Activated CD4-positive, alpha-beta memory T cell treated with anti-CD3 and anti-CD28 coated beads, Interleukin-2, amount 10 ng/mL, durations not matched to agents 7 days and 5 days (primary cell): ENCODE results near the gene C2orf72. TPM values are rescaled to one million over a fixed set of nuclear protein-coding genes. Genes with fewer than 3 reads are reported as not detected.

Experiments
- CTCF ChIA-PET: fragments of 350-600 bp; sonication (Branson Sonifier 250); formaldehyde crosslinking; loops from one replicate; lab custom pipeline; 2021; ENCODE audit warnings: antibody characterized with exemption, inconsistent platforms; lab: Charles Lee
- POLR2A ChIA-PET: fragments of 350-600 bp; sonication (Branson Sonifier 250); formaldehyde crosslinking; loops from one replicate; lab custom pipeline; 2021; ENCODE audit warnings: antibody characterized with exemption; lab: Charles Lee
- DNase-seq: peaks from one replicate; pipeline ENCODE4 v3.0.0-alpha.2; 2020
- H3K27ac Mint-ChIP-seq: one replicate; pipeline ENCODE4 v1.8.0; 2021; ENCODE audit warnings: mild to moderate bottlenecking, mixed read lengths
- H3K27me3 Mint-ChIP-seq: one replicate; pipeline ENCODE4 v1.8.0; 2021; ENCODE audit warnings: mixed read lengths
- H3K36me3 Mint-ChIP-seq: one replicate; pipeline ENCODE4 v1.8.0; 2021; ENCODE audit warnings: low read depth, mixed read lengths
- H3K4me1 Mint-ChIP-seq: one replicate; pipeline ENCODE4 v1.8.0; 2021; ENCODE audit warnings: mixed read lengths
- H3K4me3 Mint-ChIP-seq: one replicate; pipeline ENCODE4 v1.8.0; 2021; ENCODE audit warnings: mild to moderate bottlenecking, mixed read lengths
- H3K9me3 Mint-ChIP-seq: one replicate; pipeline ENCODE4 v1.8.0; 2021; ENCODE audit warnings: mixed read lengths
- total RNA-seq, 2 experiments: library from RNA; stranded (reverse); gene quantifications; one replicate each; pipeline ENCODE4 v1.2.3, GENCODE V29; 2021

The C2orf72 gene
- total RNA-seq, 2 experiments from 2014 or later: 0.35 to 0.98 TPM

GRCh38 chr2:231068525-231069222 lies 31.4 kb downstream of the C2orf72 start:
- DNase-seq: peak; percentile 52
- Mint-ChIP-seq H3K27ac (peak overlapping the region; percentile 77), H3K36me3 (peaks cover 63% of the 10 kb centered on the region), H3K9me3 (no peaks in the 10 kb centered on the region), H3K4me3 (no peak overlapping the region), H3K4me1 (peaks cover 25% of the 10 kb centered on the region), H3K27me3 (no peaks in the 10 kb centered on the region)
- CTCF ChIA-PET: interaction anchor here (0.5 to 2.1 kb wide), 7 partner anchors 11 to 383 kb away, joined by 3 to 11 read pairs (median 5); partner anchors contain the start of gene PSMD1
- POLR2A ChIA-PET: interaction anchor here (0.8 kb wide), 1 partner anchor 12 kb away, joined by 4 read pairs; the partner anchor contains the start of gene PSMD1

DNA sequence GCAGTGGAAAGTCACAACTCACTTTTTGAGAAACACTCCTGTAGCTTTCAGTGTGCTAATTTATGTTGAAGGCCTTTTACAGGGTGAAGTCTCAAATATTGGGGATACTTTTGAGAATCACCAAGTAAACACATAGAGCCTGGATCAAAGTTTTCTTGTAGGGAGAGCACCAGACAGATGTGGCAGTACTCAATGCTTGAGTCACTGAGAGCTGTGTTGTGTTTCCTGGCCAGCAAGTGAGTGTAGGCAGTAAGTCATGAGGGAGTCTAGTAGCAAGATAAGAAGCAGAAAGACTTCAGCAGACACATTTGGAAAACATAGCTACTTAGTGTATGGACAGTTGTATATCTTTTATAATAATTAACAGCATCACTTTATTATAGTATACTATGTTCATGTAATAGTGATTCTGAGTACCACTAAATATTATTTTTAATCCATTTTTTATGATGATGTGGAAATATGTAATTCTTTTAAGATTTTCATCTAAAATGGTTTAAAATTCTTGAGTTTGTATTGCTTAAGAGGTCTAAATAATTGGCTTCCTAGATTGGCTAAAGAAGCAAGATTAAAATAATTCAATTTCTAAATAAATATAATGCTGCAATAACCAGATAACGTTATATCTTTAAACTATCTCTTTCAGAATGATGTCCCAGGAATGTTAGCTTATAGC lies 32.2 kb downstream of the C2orf72 start:
- no peak for DNase-seq
- Mint-ChIP-seq H3K27ac (peak overlapping the region; percentile 19), H3K9me3 (no peaks in the 10 kb centered on the region), H3K4me3 (no peak overlapping the region), H3K27me3 (no peaks in the 10 kb centered on the region), H3K4me1 (peaks cover 25% of the 10 kb centered on the region), H3K36me3 (peaks cover 58% of the 10 kb centered on the region)
- ChIA-PET POLR2A (interaction anchor here (0.8 kb wide), 1 partner anchor 12 kb away, joined by 4 read pairs; the partner anchor contains the start of gene PSMD1), CTCF (interaction anchor here (0.5 to 2.1 kb wide), 5 partner anchors 12 to 382 kb away, joined by 3 to 11 read pairs (median 3); partner anchors contain the start of gene PSMD1)

GRCh38 chr2:231084565-231084964 lies 47.2 kb downstream of the C2orf72 start:
- no peak overlapping the region for H3K4me3 Mint-ChIP-seq
- POLR2A ChIA-PET: no interaction called here
- H3K27ac Mint-ChIP-seq: no peak overlapping the region
- CTCF ChIA-PET: interaction anchor here (1.9 kb wide), 1 partner anchor 19 kb away, joined by 5 read pairs; no protein-coding TSS in a partner anchor
- H3K4me1 Mint-ChIP-seq: peaks cover 2% of the 10 kb centered on the region
- H3K9me3 Mint-ChIP-seq: no peaks in the 10 kb centered on the region
- DNase-seq: no peak
- peaks cover 68% of the 10 kb centered on the region for H3K36me3 Mint-ChIP-seq
- no peaks in the 10 kb centered on the region for H3K27me3 Mint-ChIP-seq

DNA sequence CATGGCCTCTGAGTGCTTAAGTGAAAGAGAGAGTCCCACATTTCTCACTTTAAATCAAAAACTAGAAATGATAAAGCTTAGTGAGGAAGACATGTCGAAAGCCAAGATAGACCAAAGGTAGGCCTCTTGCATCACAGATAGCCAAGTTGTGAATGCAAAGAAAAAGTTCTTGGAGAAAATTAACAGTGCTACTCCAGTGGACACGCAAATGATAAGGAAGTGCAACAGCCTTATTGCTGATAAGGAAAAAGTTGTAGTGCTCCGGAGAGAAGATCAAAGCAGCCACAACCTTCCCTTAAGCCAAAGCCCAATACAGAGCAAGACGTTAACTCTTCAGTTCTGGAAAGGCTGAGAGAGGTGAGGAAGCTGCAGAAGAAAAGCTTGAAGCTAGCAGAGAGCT lies 51.4 kb downstream of the C2orf72 start:
- H3K4me3 Mint-ChIP-seq: no peak overlapping the region
- H3K27ac Mint-ChIP-seq: no peak overlapping the region
- H3K4me1 Mint-ChIP-seq: peaks cover 2% of the 10 kb centered on the region
- H3K27me3 Mint-ChIP-seq: no peaks in the 10 kb centered on the region
- DNase-seq: no peak
- CTCF ChIA-PET: interaction anchor here (1.1 kb wide), 1 partner anchor 10 kb away, joined by 5 read pairs; no protein-coding TSS in a partner anchor
- POLR2A ChIA-PET: no interaction called here
- peaks cover 72% of the 10 kb centered on the region for H3K36me3 Mint-ChIP-seq
- no peaks in the 10 kb centered on the region for H3K9me3 Mint-ChIP-seq

GRCh38 chr2:231093933-231094332 lies 56.6 kb downstream of the C2orf72 start:
- Mint-ChIP-seq H3K27ac (no peak overlapping the region), H3K4me3 (no peak overlapping the region), H3K36me3 (peaks cover 87% of the 10 kb centered on the region), H3K27me3 (no peaks in the 10 kb centered on the region), H3K9me3 (peaks cover 8% of the 10 kb centered on the region), H3K4me1 (no peaks in the 10 kb centered on the region)
- CTCF ChIA-PET: interaction anchor here (0.9 kb wide), 1 partner anchor 11 kb away, joined by 3 read pairs; no protein-coding TSS in a partner anchor
- POLR2A ChIA-PET: no interaction called here
- no peak for DNase-seq

DNA sequence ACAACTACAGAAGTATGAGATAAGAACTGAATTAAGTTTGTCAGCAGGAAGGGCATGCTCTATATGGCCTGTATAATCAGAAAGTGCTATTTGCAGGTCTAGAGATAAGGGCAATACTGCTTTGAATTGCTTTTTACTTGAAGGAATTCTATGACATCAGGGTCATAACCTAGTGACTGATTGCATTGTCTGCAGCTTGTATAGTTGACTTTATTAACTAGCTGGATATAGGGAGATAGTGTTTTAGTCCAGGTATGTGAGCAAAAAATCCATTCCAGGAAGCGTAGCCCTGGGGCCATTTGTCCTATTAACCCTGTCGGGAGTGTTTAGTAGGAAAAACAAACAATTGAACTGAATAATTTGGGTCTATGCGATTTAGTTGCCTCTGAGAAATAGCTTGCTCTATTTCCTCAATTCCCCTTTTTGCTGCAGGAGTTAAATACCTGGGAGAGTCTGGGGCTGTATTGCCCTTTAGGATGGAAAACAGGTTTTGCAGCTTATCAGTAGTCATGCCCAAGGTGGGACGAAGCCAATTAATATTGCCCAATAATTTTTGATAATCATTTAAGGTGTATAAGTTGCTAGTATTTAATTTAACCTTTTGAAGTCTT lies 57.5 kb downstream of the C2orf72 start:
- Mint-ChIP-seq H3K27me3 (no peaks in the 10 kb centered on the region), H3K4me3 (no peak overlapping the region), H3K27ac (no peak overlapping the region), H3K9me3 (peaks cover 10% of the 10 kb centered on the region), H3K4me1 (no peaks in the 10 kb centered on the region), H3K36me3 (peaks cover 89% of the 10 kb centered on the region)
- ChIA-PET CTCF (interaction anchor here (1.3 kb wide), 1 partner anchor 9 kb away, joined by 6 read pairs; no protein-coding TSS in a partner anchor), POLR2A (interaction anchor here (1.2 kb wide), 1 partner anchor 56 kb away, joined by 3 read pairs; no protein-coding TSS in a partner anchor)
- no peak for DNase-seq

Other genes with a start within 250 kb of the C2orf72 start
- 10 to 100 TPM; 25.4 to 26.8 TPM for gene ITM2C, start 172.6 kb upstream of the C2orf72 start, total RNA-seq
- 1 to 10 TPM; 7.3 to 7.4 TPM for gene GPR55, start 112.3 kb upstream of the C2orf72 start, total RNA-seq
- under 1 TPM in 1 of 2 experiments, not detected in 1; 0.35 TPM for gene SPATA3, start 41.4 kb upstream of the C2orf72 start, total RNA-seq
- 10 to 100 TPM; 79.3 to 80.0 TPM for gene PSMD1, start 19.3 kb downstream of the C2orf72 start, total RNA-seq
- gene HTR2B, start 87.5 kb downstream of the C2orf72 start, total RNA-seq: under 1 TPM; 0.10 to 0.13 TPM
- under 1 TPM; 0.50 to 0.55 TPM for gene ARMC9, start 161.1 kb downstream of the C2orf72 start, total RNA-seq